K562 (cell line): ENCODE data around the gene PLCG2. TPM values are rescaled to one million over a fixed set of nuclear protein-coding genes. Genes with fewer than 3 reads are reported as not detected.

Experiments used
- ATAC-seq: fragments of 200-7000 bp; cut with Tn5 transposase; 3 replicates; pipeline ENCODE4 v1.9.1; 2020; ENCODE audit warnings: moderate library complexity
- BruUV-seq: library from RNA; stranded (reverse); fragments of 400-500 nt; replicated peaks from 2 replicates; lab custom pipeline; 2021; lab: Mats Ljungman, UMichigan
- CTCF ChIA-PET: fragments of 300-600 bp; formaldehyde crosslinking; extraction: SDS; loops from one replicate; lab custom pipeline; 2021; ENCODE audit warnings: low intra/inter-chr PET ratio; lab: Yijun Ruan, JAX
- POLR2A ChIA-PET: fragments of 300-600, 350-650 bp; sonication (Branson Sonifier 250); formaldehyde crosslinking; extraction: SDS; loops from one replicate; lab custom pipeline; 2021; ENCODE audit warnings: antibody characterized with exemption, inconsistent platforms; lab: Yijun Ruan, JAX
- DNase-seq, 4 experiments: peaks; one replicate each; pipeline versions ENCODE4 v3.0.0 to v3.0.0-alpha.2; 2011 to 2018; ENCODE audit warnings: low spot score in 3 of 4, mixed read lengths in 3 of 4; ENCODE audit errors: extremely low read depth in 1 of 4
- FAIRE-seq: peaks from 2 replicates; lab custom pipeline; 2011; peaks lifted over from hg19 to GRCh38; lab: Jason Lieb, UNC
- H2AFZ ChIP-seq: 2 replicates; pipeline ENCODE4 v1.6.0; 2011; ENCODE audit warnings: low read depth, low read length, control low read depth, inconsistent platforms
- H3K27ac ChIP-seq: fragments of 200-600 bp; 3 replicates; pipeline ENCODE4 v1.8.0; 2011; ENCODE audit warnings: low read depth, mild to moderate bottlenecking, control low read depth, inconsistent platforms, low read length, moderate library complexity, mixed read lengths; ENCODE audit errors: extremely low read depth
- H3K27me3 ChIP-seq, 2 experiments: fragments of 300-600 bp in 1 of 2; 2 replicates in 1 of 2; 3 replicates in 1 of 2; pipeline versions ENCODE4 v1.6.0 to v1.8.0; 2011; ENCODE audit warnings: inconsistent platforms in 2 of 2, low read length in 2 of 2, mild to moderate bottlenecking in 1 of 2, mixed read lengths in 1 of 2, moderate library complexity in 1 of 2; ENCODE audit not compliant: control insufficient read depth in 2 of 2, insufficient read depth in 2 of 2
- H3K36me3 ChIP-seq: fragments of 300-600 bp; 3 replicates; pipeline ENCODE4 v1.8.0; 2011; ENCODE audit warnings: mild to moderate bottlenecking, low read length, inconsistent platforms; ENCODE audit not compliant: control insufficient read depth, insufficient read depth
- H3K4me1 ChIP-seq, 2 experiments: fragments of 200-600 bp in 1 of 2; replicated peaks in 1 of 2; 2 replicates in 1 of 2; 3 replicates in 1 of 2; pipeline versions ENCODE4 v1.5.1 to v1.8.0; 2011; ENCODE audit warnings: inconsistent platforms in 2 of 2, low read length in 2 of 2, mild to moderate bottlenecking in 1 of 2, mixed read lengths in 1 of 2, moderate library complexity in 1 of 2; ENCODE audit not compliant: control insufficient read depth in 2 of 2, insufficient read depth in 2 of 2
- H3K4me2 ChIP-seq: 2 replicates; pipeline ENCODE4 v1.6.1; 2011; ENCODE audit warnings: low read length, control low read depth, inconsistent platforms, mixed read lengths; ENCODE audit not compliant: insufficient read depth
- H3K4me3 ChIP-seq: fragments of 200-600 bp; sonication (generic), shearing (Covaris generic); 2 replicates; pipeline ENCODE4 v1.5.1; 2016; ENCODE audit warnings: control low read depth, inconsistent platforms
- H3K79me2 ChIP-seq: fragments of 200-600 bp; 3 replicates; pipeline ENCODE4 v1.8.0; 2011; ENCODE audit warnings: low read length, inconsistent platforms; ENCODE audit not compliant: control insufficient read depth, insufficient read depth
- H3K9ac ChIP-seq, 2 experiments: 2 replicates each; pipeline versions ENCODE4 v1.6.0 to v1.6.1; 2011; ENCODE audit warnings: low read depth in 2 of 2, low read length in 2 of 2, control low read depth in 1 of 2, inconsistent platforms in 1 of 2, mild to moderate bottlenecking in 1 of 2, mixed read lengths in 1 of 2; ENCODE audit not compliant: insufficient read depth in 1 of 2
- H3K9me1 ChIP-seq: one replicate; pipeline ENCODE4 v1.6.0; 2011; ENCODE audit warnings: inconsistent platforms, mild to moderate bottlenecking, low read length, moderate library complexity; ENCODE audit not compliant: control insufficient read depth, insufficient read depth
- H3K9me3 ChIP-seq: replicated peaks from 2 replicates; pipeline ENCODE4 v1.5.1; 2011; ENCODE audit warnings: low read depth, low read length, inconsistent platforms; ENCODE audit not compliant: control insufficient read depth, insufficient read depth
- H4K20me1 ChIP-seq: replicated peaks from 2 replicates; pipeline ENCODE4 v1.6.1; 2011; ENCODE audit warnings: low read length, inconsistent platforms, mixed read lengths; ENCODE audit not compliant: control insufficient read depth, insufficient read depth
- ARID3A ChIP-seq: IDR thresholded peaks from 2 replicates; pipeline ENCODE4 v1.6.1; 2012; ENCODE audit warnings: low read depth, low read length, improper control_type of control experiment, borderline replicate concordance
- HIVEP1 ChIP-seq: fragments of 250-450 bp; sonication (Bioruptor Pico); IDR thresholded peaks from 2 replicates; pipeline ENCODE4 v1.4.0; 2020; ENCODE audit warnings: mild to moderate bottlenecking
- KDM1A ChIP-seq, 2 experiments: fragments of 450-650 bp; IDR thresholded peaks; 2 replicates each; pipeline ENCODE4 v1.6.1; 2016; ENCODE audit warnings: mild to moderate bottlenecking in 2 of 2
- KLF16 ChIP-seq: IDR thresholded peaks from 2 replicates; pipeline ENCODE4 v1.6.1; 2016; ENCODE audit warnings: antibody characterized with exemption
- KLF6 ChIP-seq: fragments of 250-450 bp; sonication (Bioruptor Pico); IDR thresholded peaks from 2 replicates; pipeline ENCODE4 v1.4.0; 2020; ENCODE audit warnings: mild to moderate bottlenecking, moderate library complexity, borderline replicate concordance
- MEF2A ChIP-seq: IDR thresholded peaks from 2 replicates; pipeline ENCODE4 v1.6.1; 2011; ENCODE audit warnings: low read depth, mild to moderate bottlenecking, low read length, moderate library complexity; ENCODE audit not compliant: control insufficient read depth
- NFYB ChIP-seq: IDR thresholded peaks from 2 replicates; pipeline ENCODE4 v1.6.1; 2011; ENCODE audit warnings: mild to moderate bottlenecking, moderate library complexity; ENCODE audit not compliant: insufficient read length; ENCODE audit errors: extremely low read depth
- POLR2B ChIP-seq: fragments of 450-650 bp; IDR thresholded peaks from 2 replicates; pipeline ENCODE4 v1.6.1; 2018; ENCODE audit warnings: low read depth; ENCODE audit not compliant: partially characterized antibody
- TCF3 ChIP-seq: sonication (generic); formaldehyde crosslinking; IDR thresholded peaks from 2 replicates; pipeline ENCODE4 v1.4.0; 2020; ENCODE audit warnings: mild to moderate bottlenecking, missing genetic modification reagents
- THRB ChIP-seq: fragments of 450-650 bp; formaldehyde crosslinking; conservative IDR thresholded peaks from 2 replicates; pipeline ENCODE4 v1.4.0; 2022; ENCODE audit warnings: mild to moderate bottlenecking, missing genetic modification characterization
- ZNF197 ChIP-seq: fragments of 200-800 bp; sonication (Bioruptor generic); IDR thresholded peaks from 2 replicates; pipeline ENCODE4 v1.6.1; 2016; ENCODE audit warnings: low read depth, missing genetic modification characterization, missing compliant biosample characterization
- ZNF639 ChIP-seq, 2 experiments: fragments of 200-800 bp in 1 of 2; sonication (Bioruptor generic) in 1 of 2; sonication (generic) in 1 of 2; formaldehyde crosslinking in 1 of 2; IDR thresholded peaks in 1 of 2; conservative IDR thresholded peaks in 1 of 2; 2 replicates each; pipeline versions ENCODE4 v1.5.0 to v1.6.1; 2016 to 2020; ENCODE audit warnings: missing compliant biosample characterization in 1 of 2, missing genetic modification characterization in 1 of 2, missing genetic modification reagents in 1 of 2
- WGBS: fragments of 100-300 bp; shearing (Covaris generic); methylation state at CpG from one replicate; pipeline ENCODE4 v1.1.6; 2016; ENCODE audit warnings: low coverage, mixed read lengths; ENCODE audit not compliant: insufficient coverage; ENCODE audit errors: missing lambda C conversion rate; 5-methylcytosine and 5-hydroxymethylcytosine counted together
- in situ Hi-C: fragments of 300-500 bp; cut with MboI; formaldehyde crosslinking; loops from 4 replicates; pipeline ENCODE4 v1.15.0; 2018; ENCODE audit warnings: inconsistent platforms, mixed read lengths
- intact Hi-C: fragments of 100-400 bp; cut with micrococcal nuclease; formaldehyde crosslinking; loops from 2 replicates; pipeline ENCODE4 v1.14.2; 2022
- polyA plus RNA-seq, 8 experiments: library from polyadenylated mRNA; depleted of rRNA in 4 of 8; stranded (reverse) in 5 of 8; unstranded in 3 of 8; fragments of >200 nt; fragmentation: Nextera tagmentation in 2 of 8; fragmentation: Illumina TruSeq in 1 of 8; extraction: Ambion mirVana in 2 of 8; extraction: Trizol in 1 of 8; gene quantifications; 2 replicates each; pipeline versions ENCODE4 v1.2.1 to v1.2.3, GENCODE V29; 2011 to 2014; ENCODE audit warnings: inconsistent platforms in 1 of 8, missing spikeins in 1 of 8
- total RNA-seq, 7 experiments: library from RNA; depleted of rRNA in 6 of 7; stranded (reverse); fragments of >200 nt in 6 of 7; fragmentation: Illumina TruSeq in 2 of 7; extraction: Trizol in 2 of 7; gene quantifications; 2 replicates each; pipeline versions ENCODE4 v1.2.1 to v1.2.3, GENCODE V29; 2011 to 2021; ENCODE audit warnings: low replicate concordance in 1 of 7

PLCG2 gene
- total and polyA plus RNA-seq, 9 of the 15 experiments (the other 6 are each of a cell fraction or from before 2014, with no cell fraction given): 0.94 to 7.1 (median 3.1) TPM

- TF ChIP-seq THRB (CRISPR knock-in tag): no peak
- TF ChIP-seq TCF3 (CRISPR knock-in tag): peak; percentile 38; the same call in 1 of the 2 replicates
Measured at GRCh38 chr16:81738783-81739496, 40.2 kb upstream of the PLCG2 start (continued).

- H3K9me3 ChIP-seq: no peaks in the 10 kb centered on the region
- no peak overlapping the region for H3K27ac ChIP-seq
- ATAC-seq (no peak), FAIRE-seq (no peak), DNase-seq (no peak)
- H4K20me1 ChIP-seq: no peaks in the 10 kb centered on the region; the same call in 1 of the 2 replicates
- H3K27me3 ChIP-seq: peaks cover 0 to 4% of the 10 kb centered on the region in 2 experiments; a peak in 1 of 5 replicates
- H3K4me1 ChIP-seq: peaks cover 18 to 19% of the 10 kb centered on the region in 2 experiments
- ChIA-PET CTCF (interaction anchor here (2.8 to 3.0 kb wide), 2 partner anchors 336 to 373 kb away, joined by 11 to 31 read pairs; no protein-coding TSS in a partner anchor), POLR2A (interaction anchor here (0.6 to 1.1 kb wide), 3 partner anchors 9 to 368 kb away, joined by 3 to 4 read pairs (median 4); no protein-coding TSS in a partner anchor)
- H3K9ac ChIP-seq: no peak overlapping the region
- no peaks in the 10 kb centered on the region for H3K79me2 ChIP-seq
- no peak overlapping the region for H3K4me3 ChIP-seq
- peak overlapping the region; percentile 78 for H2AFZ ChIP-seq
- no peaks in the 10 kb centered on the region for H3K9me1 ChIP-seq
- intact Hi-C loops (loop anchor here (5.0 kb wide), 4 partner anchors 337 to 812 kb away; no protein-coding TSS in a partner anchor), in situ Hi-C loops (loop anchor here (25.0 kb wide), 2 partner anchors 727 to 1202 kb away; partner anchors contain the start of genes CENPN, CMC2 and DYNLRB2)
- WGBS: 77% methylated on average over 8 of the region's 8 CpGs
- no peak overlapping the region for H3K4me2 ChIP-seq
- BruUV-seq: no TSS peak
- H3K36me3 ChIP-seq: no peaks in the 10 kb centered on the region
- TF ChIP-seq POLR2B (no peak), NFYB (no peak), ZNF639 (CRISPR knock-in tag; conservative IDR thresholded peaks at IDR 0.05 in 1 of 2, IDR thresholded peaks at IDR 0.05 in 1 of 2) (no peak), MEF2A (no peak), ARID3A (no peak), ZNF197 (CRISPR knock-in tag) (no peak), KDM1A (IDR thresholded peaks at IDR 0.05) (no peak), HIVEP1 (CRISPR knock-in tag) (no peak), KLF16 (no peak), KLF6 (CRISPR knock-in tag) (no peak)
Measured at GRCh38 chr16:81739503-81739902, 39.6 kb upstream of the PLCG2 start.
